OCI-LY7 (cell line): Measurements from ENCODE around the gene SUMO4. TPM values are rescaled to one million over a fixed set of nuclear protein-coding genes. Genes with fewer than 3 reads are reported as not detected.

Source experiments
- BruUV-seq: library from RNA; stranded (reverse); fragments of 400-500 nt; replicated peaks from 2 replicates; lab custom pipeline; 2021; lab: Mats Ljungman, UMichigan
- CTCF ChIA-PET: fragments of 300-600 bp; sonication (Branson Sonifier 250); formaldehyde crosslinking; loops from one replicate; lab custom pipeline; 2022; ENCODE audit warnings: antibody characterized with exemption; ENCODE audit not compliant: unreplicated experiment; lab: Charles Lee
- POLR2A ChIA-PET: fragments of 300-600 bp; sonication (Branson Sonifier 250); formaldehyde crosslinking; loops from one replicate; lab custom pipeline; 2022; ENCODE audit warnings: antibody characterized with exemption; lab: Charles Lee
- DNase-seq: peaks from one replicate; pipeline ENCODE4 v3.0.0-alpha.2; 2015; ENCODE audit warnings: low spot score
- H2AFZ ChIP-seq: fragments of 200-600 bp; sonication (generic), shearing (Covaris generic); 2 replicates; pipeline ENCODE4 v1.6.1; 2014; ENCODE audit warnings: mild to moderate bottlenecking, antibody characterized with exemption, low read length, moderate library complexity
- H3K27ac ChIP-seq: fragments of 200-600 bp; sonication (generic); 2 replicates; pipeline ENCODE4 v1.5.1; 2014; ENCODE audit warnings: mixed run types, low read depth, mild to moderate bottlenecking, moderate library complexity, low read length, inconsistent platforms; ENCODE audit not compliant: poor library complexity, severe bottlenecking
- H3K36me3 ChIP-seq: fragments of 200-600 bp; sonication (generic); 2 replicates; pipeline ENCODE4 v1.6.1; 2014; ENCODE audit warnings: mild to moderate bottlenecking, antibody characterized with exemption, low read length, moderate library complexity, mixed read lengths; ENCODE audit not compliant: insufficient read depth
- H3K4me1 ChIP-seq: fragments of 200-600 bp; sonication (generic); 2 replicates; pipeline ENCODE4 v1.5.1; 2014; ENCODE audit warnings: mild to moderate bottlenecking, low read length; ENCODE audit not compliant: insufficient read depth, poor library complexity, severe bottlenecking
- H3K4me2 ChIP-seq: fragments of 200-600 bp; sonication (generic); 2 replicates; pipeline ENCODE4 v1.6.1; 2014; ENCODE audit warnings: mild to moderate bottlenecking, low read length
- H3K4me3 ChIP-seq: fragments of 200-600 bp; sonication (generic); 2 replicates; pipeline ENCODE4 v1.5.1; 2014; ENCODE audit warnings: mild to moderate bottlenecking, low read depth, low read length; ENCODE audit not compliant: poor library complexity, severe bottlenecking
- H3K79me2 ChIP-seq: fragments of 200-600 bp; sonication (generic); 2 replicates; pipeline ENCODE4 v1.6.1; 2016; ENCODE audit warnings: low read depth, mild to moderate bottlenecking, low read length, moderate library complexity, mixed read lengths; ENCODE audit not compliant: insufficient read depth
- H3K9me2 ChIP-seq: fragments of 200-600 bp; sonication (generic); 2 replicates; pipeline ENCODE4 v1.6.1; 2016; ENCODE audit warnings: mild to moderate bottlenecking, low read length, mixed read lengths; ENCODE audit not compliant: insufficient read depth
- H3K9me3 ChIP-seq: fragments of 200-600 bp; sonication (generic); 2 replicates; pipeline ENCODE4 v1.6.1; 2014; ENCODE audit warnings: mild to moderate bottlenecking, mixed run types, low read length, mixed read lengths
- H4K20me1 ChIP-seq: fragments of 200-600 bp; sonication (generic); 2 replicates; pipeline ENCODE4 v1.6.1; 2014; ENCODE audit warnings: mild to moderate bottlenecking, antibody characterized with exemption, low read length, moderate library complexity, mixed read lengths; ENCODE audit not compliant: insufficient read depth
- CTCF ChIP-seq: fragments of 200-600 bp; sonication (generic); conservative IDR thresholded peaks from 2 replicates; pipeline ENCODE4 v1.5.1; 2014; ENCODE audit warnings: mild to moderate bottlenecking, antibody characterized with exemption, low read length, moderate library complexity, mixed read lengths
- EZH2phosphoT487 ChIP-seq: fragments of 200-600 bp; sonication (generic); IDR thresholded peaks from 2 replicates; pipeline ENCODE4 v1.6.1; 2018; ENCODE audit warnings: low read depth, borderline replicate concordance, mild to moderate bottlenecking, mixed run types, antibody characterized with exemption, low read length, moderate library complexity, mixed read lengths
- intact Hi-C: fragments of 100-400 bp; cut with micrococcal nuclease; formaldehyde crosslinking; loops from one replicate; pipeline ENCODE4 v1.10.0; 2022; ENCODE audit not compliant: unreplicated experiment
- total RNA-seq, 2 experiments: library from RNA; depleted of rRNA in 1 of 2; stranded (reverse); fragments of >200 nt in 1 of 2; shearing (Covaris generic) in 1 of 2; gene quantifications; 2 replicates each; pipeline ENCODE4 v1.2.3, GENCODE V29; 2014 to 2022

Gene SUMO4
- total RNA-seq, 2 experiments from 2014 or later: 3.2 to 3.6 TPM

- no peak for TF ChIP-seq CTCF
- TF ChIP-seq EZH2phosphoT487: no peak
- Histone ChIP-seq H3K36me3 (peaks cover 11% of the 10 kb centered on the region), H3K9me3 (0 out of 2 replicates have a peak, but pooled peaks cover 6% of the 10 kb centered on the region), H2AFZ (no peak overlapping the region), H3K4me1 (peaks cover 7% of the 10 kb centered on the region), H3K4me2 (0 out of 2 replicates have a peak overlapping the region, but pooled peaks have one; percentile 8), H4K20me1 (0 out of 2 replicates have a peak, but pooled peaks cover 8% of the 10 kb centered on the region), H3K79me2 (peaks cover 85% of the 10 kb centered on the region), H3K27ac (no peak overlapping the region), H3K4me3 (no peak overlapping the region), H3K9me2 (no peaks in the 10 kb centered on the region)
- BruUV-seq: no TSS peak
- DNase-seq: no peak
- CTCF ChIA-PET: no interaction called here
- intact Hi-C loops: no loop called here
- POLR2A ChIA-PET: interaction anchor here (0.5 to 1.5 kb wide), 9 partner anchors 10 to 197 kb away, joined by 3 to 9 read pairs (median 3); no protein-coding TSS in a partner anchor
Measured at GRCh38 chr6:149359440-149359839, 40.6 kb upstream of the SUMO4 start.

- TF ChIP-seq EZH2phosphoT487 (no peak), CTCF (no peak)
- 0 out of 2 replicates have a peak, but pooled peaks cover 6% of the 10 kb centered on the region for H4K20me1 ChIP-seq
- no peaks in the 10 kb centered on the region for H3K9me2 ChIP-seq
- no peak overlapping the region for H3K4me3 ChIP-seq
- H3K9me3 ChIP-seq: 0 out of 2 replicates have a peak, but pooled peaks cover 6% of the 10 kb centered on the region
- no peak overlapping the region for H3K4me2 ChIP-seq
- peaks cover 85% of the 10 kb centered on the region for H3K79me2 ChIP-seq
- H3K27ac ChIP-seq: no peak overlapping the region
- intact Hi-C loops: no loop called here
- H3K4me1 ChIP-seq: peaks cover 7% of the 10 kb centered on the region
- POLR2A ChIA-PET: interaction anchor here (0.6 kb wide), 1 partner anchor 16 kb away, joined by 3 read pairs; no protein-coding TSS in a partner anchor
- CTCF ChIA-PET: no interaction called here
- H3K36me3 ChIP-seq: peaks cover 11% of the 10 kb centered on the region
- DNase-seq: no peak
- BruUV-seq: no TSS peak
- H2AFZ ChIP-seq: no peak overlapping the region
Measured at GRCh38 chr6:149360536-149360935, 39.5 kb upstream of the SUMO4 start.

- Histone ChIP-seq H3K9me3 (0 out of 2 replicates have a peak, but pooled peaks cover 6% of the 10 kb centered on the region), H3K4me3 (no peak overlapping the region), H3K36me3 (peaks cover 11% of the 10 kb centered on the region), H3K9me2 (no peaks in the 10 kb centered on the region), H2AFZ (no peak overlapping the region), H3K79me2 (peaks cover 88% of the 10 kb centered on the region), H3K4me2 (no peak overlapping the region), H3K4me1 (peaks cover 7% of the 10 kb centered on the region), H4K20me1 (peaks cover 11% of the 10 kb centered on the region; the same call in 1 of the 2 replicates), H3K27ac (no peak overlapping the region)
- DNase-seq: no peak
- BruUV-seq: no TSS peak
- ChIA-PET CTCF (no interaction called here), POLR2A (interaction anchor here (0.6 to 1.5 kb wide), 4 partner anchors 10 to 250 kb away, joined by 3 to 5 read pairs (median 4); no protein-coding TSS in a partner anchor)
- TF ChIP-seq CTCF: no peak
- no peak for TF ChIP-seq EZH2phosphoT487
- intact Hi-C loops: no loop called here
Measured at GRCh38 chr6:149362289-149362688, 37.8 kb upstream of the SUMO4 start.
